Esophagus muscularis mucosa (tissue), 4 donors: ENCODE results near the gene FCHO1. TPM values are rescaled to one million over a fixed set of nuclear protein-coding genes. Genes with fewer than 3 reads are reported as not detected.

Experiments used
- DNase-seq: peaks from one replicate; pipeline ENCODE4 v3.0.0-alpha.2; 2017; ENCODE audit errors: extremely low spot score
- H3K27ac ChIP-seq, 4 donors: fragments of 200-600 bp; sonication (generic); replicated peaks in 1 of 4; 1 replicate in 3 of 4; 2 replicates in 1 of 4; pipeline ENCODE4 v1.5.1; 2016 to 2019; ENCODE audit warnings: mild to moderate bottlenecking in 1 of 4
- H3K27me3 ChIP-seq, 4 donors: fragments of 200-600 bp; sonication (generic); one replicate each; pipeline versions ENCODE4 v1.5.1 to v1.6.0; 2016 to 2019
- H3K36me3 ChIP-seq, 4 donors: fragments of 200-600 bp; sonication (generic); one replicate each; pipeline ENCODE4 v1.5.1; 2016 to 2019
- H3K4me1 ChIP-seq, 4 donors: fragments of 200-600 bp; sonication (generic); one replicate each; pipeline ENCODE4 v1.5.1; 2016 to 2019
- H3K4me3 ChIP-seq, 4 donors: fragments of 200-600 bp; sonication (generic); 1 replicate in 2 of 4; 2 replicates in 2 of 4; pipeline ENCODE4 v1.5.1; 2016 to 2019; ENCODE audit warnings: mild to moderate bottlenecking in 4 of 4, moderate library complexity in 1 of 4
- H3K9me3 ChIP-seq, 4 donors: fragments of 200-600 bp; sonication (generic); 1 replicate in 3 of 4; 2 replicates in 1 of 4; pipeline ENCODE4 v1.5.1; 2016 to 2019
- EP300 ChIP-seq: sonication (generic); formaldehyde crosslinking; IDR thresholded peaks from one replicate; pipeline ENCODE4 v1.6.1; 2017; ENCODE audit warnings: antibody characterized with exemption
- POLR2A ChIP-seq: fragments of 450-650 bp; IDR thresholded peaks from one replicate; pipeline ENCODE4 v1.6.1; 2017; ENCODE audit warnings: antibody characterized with exemption, moderate library complexity, mild to moderate bottlenecking, low read depth
- POLR2AphosphoS5 ChIP-seq, 2 donors: sonication (generic); formaldehyde crosslinking; IDR thresholded peaks; one replicate each; pipeline ENCODE4 v1.6.1; 2017; ENCODE audit warnings: antibody characterized with exemption in 2 of 2
- WGBS: methylation state at CpG from one replicate; pipeline ENCODE4 v1.1.5; 2018; 5-methylcytosine and 5-hydroxymethylcytosine counted together
- intact Hi-C: fragments of 100-400 bp; cut with DNase I; formaldehyde crosslinking; loops from one replicate; pipeline ENCODE4 v1.15.1; 2023
- total RNA-seq, 4 donors: library from RNA; depleted of rRNA; stranded (reverse); fragments of >200 nt; gene quantifications; one replicate each; pipeline versions ENCODE4 v1.1.0 to v1.2.1, GENCODE V29; 2016
- TF ChIP-seq, protein P1 (sequence below), 3 experiments: fragments of 200-600 bp in 2 of 3; fragments of 450-650 bp in 1 of 3; sonication (generic) in 2 of 3; IDR thresholded peaks; one replicate each; pipeline ENCODE4 v1.5.1; 2017 to 2019; ENCODE audit warnings: antibody characterized with exemption in 3 of 3, mild to moderate bottlenecking in 2 of 3, moderate library complexity in 1 of 3

FCHO1 gene
- total RNA-seq, 4 donors from 2014 or later: 1.6 to 2.9 (median 1.9) TPM

DNA sequence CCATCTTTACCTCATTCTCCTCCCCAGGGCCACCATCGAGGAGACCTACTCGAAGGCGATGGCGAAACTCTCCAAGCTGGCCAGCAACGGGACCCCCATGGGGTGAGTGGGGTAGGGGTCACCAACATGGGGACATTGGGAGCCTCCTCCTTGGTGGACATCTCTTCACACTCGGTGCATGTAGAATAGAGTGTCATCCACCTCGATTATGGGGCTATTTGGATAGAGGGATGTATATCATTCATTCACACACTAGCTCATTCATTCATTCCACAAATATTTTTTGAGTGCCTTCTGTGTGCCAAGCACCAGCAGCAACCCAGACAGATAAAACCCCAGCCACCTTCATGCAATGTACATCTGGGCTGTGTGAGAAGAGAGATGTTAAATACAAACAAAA is 13.1 kb downstream of the FCHO1 start:
- 91% methylated on average over 7 of the region's 7 CpGs for WGBS
- DNase-seq: no peak
- peaks cover 0 to 10% (median 0%) of the 10 kb centered on the region in 4 donors for H3K27me3 ChIP-seq
- no peaks in the 10 kb centered on the region for H3K9me3 ChIP-seq
- peaks cover 6 to 10% (median 9%) of the 10 kb centered on the region in 4 donors for H3K4me1 ChIP-seq
- H3K27ac ChIP-seq: no peak overlapping the region
- H3K4me3 ChIP-seq: no peak overlapping the region
- no peaks in the 10 kb centered on the region for H3K36me3 ChIP-seq
- intact Hi-C loops: no loop called here
- TF ChIP-seq, protein P1, sequence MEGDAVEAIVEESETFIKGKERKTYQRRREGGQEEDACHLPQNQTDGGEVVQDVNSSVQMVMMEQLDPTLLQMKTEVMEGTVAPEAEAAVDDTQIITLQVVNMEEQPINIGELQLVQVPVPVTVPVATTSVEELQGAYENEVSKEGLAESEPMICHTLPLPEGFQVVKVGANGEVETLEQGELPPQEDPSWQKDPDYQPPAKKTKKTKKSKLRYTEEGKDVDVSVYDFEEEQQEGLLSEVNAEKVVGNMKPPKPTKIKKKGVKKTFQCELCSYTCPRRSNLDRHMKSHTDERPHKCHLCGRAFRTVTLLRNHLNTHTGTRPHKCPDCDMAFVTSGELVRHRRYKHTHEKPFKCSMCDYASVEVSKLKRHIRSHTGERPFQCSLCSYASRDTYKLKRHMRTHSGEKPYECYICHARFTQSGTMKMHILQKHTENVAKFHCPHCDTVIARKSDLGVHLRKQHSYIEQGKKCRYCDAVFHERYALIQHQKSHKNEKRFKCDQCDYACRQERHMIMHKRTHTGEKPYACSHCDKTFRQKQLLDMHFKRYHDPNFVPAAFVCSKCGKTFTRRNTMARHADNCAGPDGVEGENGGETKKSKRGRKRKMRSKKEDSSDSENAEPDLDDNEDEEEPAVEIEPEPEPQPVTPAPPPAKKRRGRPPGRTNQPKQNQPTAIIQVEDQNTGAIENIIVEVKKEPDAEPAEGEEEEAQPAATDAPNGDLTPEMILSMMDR (IDR thresholded peaks at IDR 0.05): no peak
- TF ChIP-seq EP300 (no peak), POLR2A (no peak), POLR2AphosphoS5 (IDR thresholded peaks at IDR 0.05) (no peak)

DNA sequence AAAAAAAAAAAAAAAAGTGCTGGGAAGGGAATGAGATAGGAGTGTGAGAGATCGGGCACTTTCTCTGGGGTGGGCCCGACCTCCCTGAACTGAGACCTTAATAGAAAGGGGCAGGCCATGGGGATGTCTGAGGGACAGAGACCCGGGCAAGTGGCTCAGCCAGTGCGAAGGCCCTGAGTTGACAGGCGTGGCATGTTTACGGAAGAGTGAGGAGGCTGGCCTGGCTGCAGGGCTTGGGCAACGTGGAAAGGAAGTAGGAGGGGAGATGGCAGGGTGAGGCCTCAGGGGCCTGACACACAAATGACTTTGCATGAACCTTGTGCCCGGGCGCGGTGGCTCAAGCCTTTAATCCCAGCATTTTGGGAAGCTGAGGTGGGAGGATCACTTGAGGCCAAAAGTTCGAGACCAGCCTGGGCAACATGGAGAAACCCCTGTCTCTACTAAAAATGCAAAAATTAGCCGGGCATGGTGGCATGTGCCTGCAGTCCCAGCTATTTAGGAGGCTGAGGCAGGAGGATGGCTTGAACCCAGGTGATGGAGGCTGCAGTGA is 13.9 kb downstream of the FCHO1 start:
- no peaks in the 10 kb centered on the region for H3K36me3 ChIP-seq
- no peak for DNase-seq
- WGBS: 71% methylated on average over 12 of the region's 12 CpGs
- TF ChIP-seq POLR2A: no peak
- TF ChIP-seq, protein P1 (IDR thresholded peaks at IDR 0.05): no peak
- H3K4me1 ChIP-seq: peaks cover 6 to 10% (median 9%) of the 10 kb centered on the region in 4 donors
- H3K27ac ChIP-seq: no peak overlapping the region
- peaks cover 0 to 10% (median 0%) of the 10 kb centered on the region in 4 donors for H3K27me3 ChIP-seq
- intact Hi-C loops: loop anchor here (5.0 kb wide), 2 partner anchors 63 to 153 kb away; no protein-coding TSS in a partner anchor
- no peak overlapping the region for H3K4me3 ChIP-seq
- no peaks in the 10 kb centered on the region for H3K9me3 ChIP-seq

DNA sequence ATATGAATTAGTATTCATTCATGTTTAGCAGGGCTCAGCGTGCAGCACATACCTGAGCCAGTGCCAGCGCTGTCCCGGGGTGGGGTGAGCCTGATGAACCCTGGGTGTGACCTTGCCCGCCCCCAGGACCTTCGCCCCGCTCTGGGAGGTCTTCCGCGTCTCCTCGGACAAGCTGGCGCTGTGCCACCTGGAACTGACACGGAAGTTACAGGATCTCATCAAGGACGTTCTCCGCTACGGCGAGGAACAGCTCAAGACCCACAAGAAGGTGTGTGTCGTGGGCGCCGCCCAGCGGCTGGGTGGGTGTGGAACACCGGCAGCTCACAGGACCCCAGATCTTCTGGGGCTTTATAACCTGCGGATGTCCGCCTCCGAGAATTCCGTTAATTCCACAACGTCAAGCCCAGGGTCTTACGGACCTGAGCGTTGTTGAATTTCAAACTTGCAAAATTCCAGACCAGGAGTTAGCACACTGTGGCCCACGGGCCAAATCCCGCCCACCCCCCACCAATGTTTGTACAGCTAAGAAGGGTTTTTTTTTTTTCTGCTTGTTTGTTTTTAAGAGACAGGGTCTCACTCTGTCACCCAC is 15.4 kb downstream of the FCHO1 start:
- DNase-seq: no peak
- H3K27ac ChIP-seq: no peak overlapping the region
- no peak for TF ChIP-seq POLR2A
- TF ChIP-seq, protein P1 (IDR thresholded peaks at IDR 0.05): peak; percentile 71 to 86 (median 73)
- peak overlapping the region; percentile 20 to 44 (median 28) for H3K4me3 ChIP-seq
- H3K27me3 ChIP-seq: peaks cover 0 to 10% (median 0%) of the 10 kb centered on the region in 4 donors
- H3K36me3 ChIP-seq: no peaks in the 10 kb centered on the region
- 19% methylated on average over 21 of the region's 29 CpGs for WGBS
- intact Hi-C loops: loop anchor here (5.0 kb wide), 2 partner anchors 64 to 154 kb away; no protein-coding TSS in a partner anchor
- no peaks in the 10 kb centered on the region for H3K9me3 ChIP-seq
- H3K4me1 ChIP-seq: peaks cover 6 to 10% (median 9%) of the 10 kb centered on the region in 4 donors

DNA sequence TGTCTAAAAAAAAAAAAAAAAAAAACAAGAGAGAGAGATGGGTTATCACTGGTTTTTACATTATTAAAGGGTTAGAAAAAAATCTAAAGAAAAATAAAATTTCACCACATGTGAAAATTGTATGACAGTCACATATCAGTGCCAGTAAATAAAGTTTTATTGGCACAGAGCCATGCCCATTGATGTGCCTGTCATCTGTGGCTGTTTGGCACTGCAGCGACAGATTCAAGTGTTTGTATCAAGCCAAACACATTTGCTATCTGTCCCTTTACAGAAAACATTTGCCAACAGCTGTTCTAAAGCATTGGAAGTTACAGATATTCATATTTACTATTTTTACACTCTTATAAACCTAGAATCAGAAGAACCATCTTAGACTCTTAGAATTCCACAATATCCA is 16.3 kb downstream of the FCHO1 start:
- H3K36me3 ChIP-seq: no peaks in the 10 kb centered on the region
- 64% methylated on average over 1 of the region's 1 CpG for whole genome bisulfite sequencing
- intact Hi-C loops: loop anchor here (5.0 kb wide), 2 partner anchors 65 to 155 kb away; no protein-coding TSS in a partner anchor
- H3K9me3 ChIP-seq: no peaks in the 10 kb centered on the region
- no peak overlapping the region for H3K4me3 ChIP-seq
- TF ChIP-seq POLR2AphosphoS5 (IDR thresholded peaks at IDR 0.05) (no peak), POLR2A (no peak), EP300 (no peak)
- TF ChIP-seq, protein P1 (IDR thresholded peaks at IDR 0.05): no peak
- H3K27ac ChIP-seq: no peak overlapping the region
- DNase-seq: no peak
- peaks cover 0 to 8% (median 0%) of the 10 kb centered on the region in 4 donors for H3K27me3 ChIP-seq
- peaks cover 6 to 10% (median 9%) of the 10 kb centered on the region in 4 donors for H3K4me1 ChIP-seq
